Heart left ventricle (tissue), 16 donors: ENCODE measurements around the gene DMAC2. TPM values are rescaled to one million over a fixed set of nuclear protein-coding genes. Genes with fewer than 3 reads are reported as not detected.

Experiments
- ATAC-seq, 4 donors: fragments of 200-7000 bp; cut with Tn5 transposase; one replicate each; pipeline ENCODE4 v1.9.1; 2020 to 2022; ENCODE audit warnings: moderate library complexity in 4 of 4, mild to moderate bottlenecking in 3 of 4, moderate number of reproducible peaks in 1 of 4
- DNase-seq, 5 donors: peaks; one replicate each; pipeline ENCODE4 v3.0.0-alpha.2; 2020
- H3K27ac ChIP-seq, 12 donors: fragments of 200-600 bp; sonication (generic) in 4 of 12; one replicate each; pipeline versions ENCODE4 v1.5.0 to v1.8.0; 2016 to 2022; ENCODE audit warnings: mild to moderate bottlenecking in 2 of 12
- H3K27me3 ChIP-seq, 9 donors: fragments of 200-600 bp; sonication (generic) in 2 of 9; one replicate each; pipeline versions ENCODE4 v1.5.1 to v1.8.0; 2016 to 2022; ENCODE audit warnings: mild to moderate bottlenecking in 3 of 9
- H3K36me3 ChIP-seq, 9 donors: fragments of 200-600 bp; sonication (generic) in 2 of 9; one replicate each; pipeline versions ENCODE4 v1.5.0 to v1.8.0; 2018 to 2022; ENCODE audit warnings: mild to moderate bottlenecking in 2 of 9
- H3K4me1 ChIP-seq, 12 donors: fragments of 200-600 bp; sonication (generic) in 4 of 12; one replicate each; pipeline versions ENCODE4 v1.5.0 to v1.8.0; 2016 to 2022; ENCODE audit warnings: mild to moderate bottlenecking in 3 of 12
- H3K4me3 ChIP-seq, 12 donors: fragments of 200-600 bp; sonication (generic) in 4 of 12; one replicate each; pipeline versions ENCODE4 v1.5.0 to v1.8.0; 2017 to 2022; ENCODE audit warnings: mild to moderate bottlenecking in 9 of 12, moderate library complexity in 4 of 12
- H3K9me3 ChIP-seq, 12 donors: fragments of 200-600 bp; sonication (generic) in 4 of 12; one replicate each; pipeline versions ENCODE4 v1.5.0 to v1.8.0; 2016 to 2022; ENCODE audit warnings: mild to moderate bottlenecking in 1 of 12
- POLR2A ChIP-seq, 2 donors: fragments of 450-650 bp; IDR thresholded peaks; one replicate each; pipeline ENCODE4 v1.6.1; 2017; ENCODE audit warnings: antibody characterized with exemption in 2 of 2, mild to moderate bottlenecking in 2 of 2, moderate library complexity in 2 of 2
- WGBS, 4 donors: extraction: QIAGEN DNeasy Blood & Tissue Kit in 2 of 4; methylation state at CpG; one replicate each; pipeline versions ENCODE4 v1.1.5 to v1.1.7; 2013 to 2018; 5-methylcytosine and 5-hydroxymethylcytosine counted together
- intact Hi-C, 10 donors: fragments of 100-400 bp; cut with DNase I; formaldehyde crosslinking; loops; one replicate each; pipeline versions ENCODE4 v1.11.1 to v1.14.2; 2022
- polyA plus RNA-seq, 2 donors: library from polyadenylated mRNA; stranded (reverse); fragments of 200-250 nt; gene quantifications; one replicate each; pipeline ENCODE4 v1.2.3, GENCODE V29; 2013
- total RNA-seq, 9 donors: library from RNA; depleted of rRNA in 2 of 9; stranded (reverse); fragments of >200 nt in 2 of 9; fragmentation: NEBNext Ultra II Directional in 3 of 9; extraction: Animal tissue kit (Norgen Biotek cat#: 25700) in 3 of 9; gene quantifications; one replicate each; pipeline versions ENCODE4 v1.1.0 to v1.2.4, GENCODE V29; 2016 to 2023
- TF ChIP-seq, protein P1 (sequence below), 12 donors: fragments of 200-600 bp; sonication (generic) in 4 of 12; IDR thresholded peaks; one replicate each; pipeline versions ENCODE4 v1.5.0 to v1.8.0; 2018 to 2022; ENCODE audit warnings: antibody characterized with exemption in 12 of 12, mild to moderate bottlenecking in 5 of 12
- donor health status: ischemic (EF 13 %, LVEDD 7.1; RV severe dilation, severe dysfunction).
- donor health status: healthy with polysubstance abuse.
- donor health status: DM: no; HTN: yes; CAD: no.
- donor health status: DM: no; HTN: no; CAD: no.
- donor health status: ischemic (EF 25% LVEDD 6.9; RV normal size, moderate dysfunction).
- donor health status: ischemic (EF 25% LVEDD 5.7; RV mildly dilated, moderate dysfunction).
- donor health status: healthy.
- donor health status: DM: yes; HTN: yes; CAD: no.
- donor health status: ischemic (EF 35%, LVEDD 5.7; RV mildly dilated, moderate dysfunction).
- donor health status: nonischemic (EF 11% LVEDD 7.7; RV severe dilation, severe dysfunction).
- donor health status: DM: yes; HTN: yes; CAD: no.
- donor health status: PGD.
- donor health status: ischemic (EF 29% LVEDD 5.4; RV normal size, mild dysfunction).
- donor health status: nonischemic (EF 23%, LVEDD 6.1; RV moderate dilation, normal function).

DMAC2 gene
- total and polyA plus RNA-seq, 11 donors: 67.9 to 138 (median 114) TPM

DNA sequence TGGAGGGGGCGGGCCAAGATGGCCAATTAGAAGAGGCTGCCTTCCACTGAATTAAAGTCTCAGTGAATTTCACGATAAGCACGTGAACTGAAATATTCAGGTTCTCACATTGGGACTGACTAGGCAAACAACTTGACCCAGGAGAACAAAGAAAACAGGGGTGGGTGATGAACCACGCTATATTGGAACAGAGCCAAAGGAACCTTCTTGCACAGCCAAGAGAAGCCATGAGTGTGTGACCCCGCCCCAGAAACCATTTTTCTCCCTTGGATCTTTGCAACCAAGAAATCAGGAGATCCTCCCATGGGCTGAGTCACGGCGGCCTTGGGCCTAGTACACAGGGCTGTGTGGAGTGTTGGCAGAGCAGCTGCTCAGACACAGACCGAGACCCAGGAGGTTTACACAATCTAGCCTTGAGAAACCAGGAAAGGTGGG is 40.1 kb upstream of the DMAC2 start:
- H3K27ac ChIP-seq: peak overlapping the region in 11 of 12 donors; percentile 56 to 89 (median 80)
- intact Hi-C loops: loop anchor here in 2 of 10 donors (1.0 to 2.0 kb wide), 3 partner anchors 19 to 23 kb away; no protein-coding TSS in a partner anchor
- TF ChIP-seq, protein P1, sequence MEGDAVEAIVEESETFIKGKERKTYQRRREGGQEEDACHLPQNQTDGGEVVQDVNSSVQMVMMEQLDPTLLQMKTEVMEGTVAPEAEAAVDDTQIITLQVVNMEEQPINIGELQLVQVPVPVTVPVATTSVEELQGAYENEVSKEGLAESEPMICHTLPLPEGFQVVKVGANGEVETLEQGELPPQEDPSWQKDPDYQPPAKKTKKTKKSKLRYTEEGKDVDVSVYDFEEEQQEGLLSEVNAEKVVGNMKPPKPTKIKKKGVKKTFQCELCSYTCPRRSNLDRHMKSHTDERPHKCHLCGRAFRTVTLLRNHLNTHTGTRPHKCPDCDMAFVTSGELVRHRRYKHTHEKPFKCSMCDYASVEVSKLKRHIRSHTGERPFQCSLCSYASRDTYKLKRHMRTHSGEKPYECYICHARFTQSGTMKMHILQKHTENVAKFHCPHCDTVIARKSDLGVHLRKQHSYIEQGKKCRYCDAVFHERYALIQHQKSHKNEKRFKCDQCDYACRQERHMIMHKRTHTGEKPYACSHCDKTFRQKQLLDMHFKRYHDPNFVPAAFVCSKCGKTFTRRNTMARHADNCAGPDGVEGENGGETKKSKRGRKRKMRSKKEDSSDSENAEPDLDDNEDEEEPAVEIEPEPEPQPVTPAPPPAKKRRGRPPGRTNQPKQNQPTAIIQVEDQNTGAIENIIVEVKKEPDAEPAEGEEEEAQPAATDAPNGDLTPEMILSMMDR (IDR thresholded peaks at IDR 0.05): no peak
- TF ChIP-seq POLR2A (IDR thresholded peaks at IDR 0.05): no peak
- peaks cover 0 to 22% (median 4%) of the 10 kb centered on the region in 9 donors for H3K27me3 ChIP-seq
- DNase-seq: peak in 4 of 5 donors; percentile 60 to 80 (median 62)
- ATAC-seq: peak; percentile 83 to 88 (median 86)
- peak overlapping the region in 8 of 12 donors; percentile 17 to 55 (median 32) for H3K4me3 ChIP-seq
- 52 to 68% (median 59%) methylated on average over 8 of the region's 8 CpGs for WGBS, 4 donors
- peaks cover 0 to 15% (median 0%) of the 10 kb centered on the region in 9 donors for H3K36me3 ChIP-seq
- H3K4me1 ChIP-seq: peaks cover 0 to 33% (median 11%) of the 10 kb centered on the region in 12 donors
- no peaks in the 10 kb centered on the region for H3K9me3 ChIP-seq

DNA sequence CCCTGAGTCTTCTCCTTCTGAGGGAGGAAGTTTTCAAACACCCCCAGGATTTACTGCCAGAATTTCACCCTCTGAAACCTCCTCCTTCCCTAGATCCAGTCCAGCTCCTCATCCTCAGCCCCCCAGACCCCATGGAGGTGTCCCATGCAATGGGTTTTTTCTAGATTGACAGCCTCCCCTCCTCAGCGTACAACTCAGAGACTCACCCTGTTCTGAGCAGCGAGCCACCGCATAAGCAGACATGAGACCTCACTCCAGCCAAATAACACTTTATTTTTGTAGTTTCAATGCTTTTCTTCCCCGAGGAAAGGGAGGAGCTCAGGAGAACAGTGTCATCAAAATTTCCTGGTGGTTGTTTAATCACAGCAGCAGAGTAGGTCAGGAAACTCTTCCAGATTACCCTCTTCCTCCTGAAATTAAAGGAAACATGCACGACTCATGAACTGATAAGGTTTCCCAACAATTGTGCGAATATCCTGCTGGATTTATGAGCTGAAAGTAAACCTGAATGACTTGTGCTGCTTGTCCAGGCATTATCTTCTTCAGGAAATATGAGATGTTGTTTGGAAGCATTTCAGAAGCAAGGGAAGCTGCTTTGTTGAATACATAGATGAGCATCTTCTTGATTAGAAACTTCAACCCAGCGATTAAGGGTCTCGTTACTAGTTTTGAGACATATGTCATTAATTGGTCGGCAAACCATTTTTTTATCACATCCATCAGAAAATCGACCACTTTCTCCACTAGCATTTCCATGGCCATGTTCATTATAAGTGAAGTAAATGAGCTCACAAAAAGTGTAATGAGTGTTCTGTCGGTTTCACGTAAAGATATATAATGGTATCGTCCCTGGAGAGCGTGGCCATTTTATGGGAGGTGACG is 39.4 kb upstream of the DMAC2 start:
- H3K4me3 ChIP-seq: peak overlapping the region in 10 of 12 donors; percentile 7 to 55 (median 42)
- H3K27ac ChIP-seq: peak overlapping the region; percentile 56 to 89 (median 77)
- no peak for DNase-seq
- intact Hi-C loops: loop anchor here in 2 of 10 donors (1.0 to 2.0 kb wide), 2 partner anchors 19 to 22 kb away; no protein-coding TSS in a partner anchor
- peak in 1 of 2 donors; percentile 13 for TF ChIP-seq POLR2A (IDR thresholded peaks at IDR 0.05)
- TF ChIP-seq, protein P1 (IDR thresholded peaks at IDR 0.05): no peak
- H3K9me3 ChIP-seq: no peaks in the 10 kb centered on the region
- 43 to 60% (median 53%) methylated on average over 15 of the region's 15 CpGs for WGBS, 4 donors
- H3K36me3 ChIP-seq: peaks cover 0 to 12% (median 0%) of the 10 kb centered on the region in 9 donors
- peaks cover 0 to 33% (median 11%) of the 10 kb centered on the region in 12 donors for H3K4me1 ChIP-seq
- H3K27me3 ChIP-seq: peaks cover 0 to 19% (median 5%) of the 10 kb centered on the region in 9 donors
- ATAC-seq: peak; percentile 63 to 88 (median 74)

DNA sequence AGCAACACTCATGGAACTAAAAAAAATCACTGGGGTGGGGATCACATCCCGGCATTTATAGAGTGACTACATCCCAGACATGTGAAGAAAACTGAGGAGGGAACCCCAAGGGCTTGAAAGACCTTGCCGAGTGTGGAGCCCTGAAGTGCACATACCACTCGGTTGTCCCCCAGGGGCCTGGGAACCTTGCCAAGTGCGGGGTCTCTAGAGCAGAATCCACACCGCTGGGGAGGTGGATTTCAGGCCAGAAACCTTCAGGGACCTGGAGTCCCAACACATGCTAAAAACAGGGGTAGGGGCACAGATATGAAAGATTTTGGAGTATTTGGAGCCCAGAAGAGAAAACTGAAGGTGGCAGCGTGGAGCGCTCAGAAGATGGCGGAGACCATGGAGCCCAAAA is 38.5 kb upstream of the DMAC2 start:
- no peak for ATAC-seq
- peak overlapping the region; percentile 56 to 89 (median 77) for H3K27ac ChIP-seq

More for the DNA sequence above, 38.5 kb upstream of the DMAC2 start:
- intact Hi-C loops: loop anchor here in 1 of 10 donors (2.0 kb wide), 1 partner anchor 21 kb away; no protein-coding TSS in a partner anchor
- Histone ChIP-seq H3K27me3 (peaks cover 0 to 26% (median 5%) of the 10 kb centered on the region in 9 donors), H3K36me3 (peaks cover 0 to 9% (median 0%) of the 10 kb centered on the region in 9 donors), H3K4me3 (peak overlapping the region in 11 of 12 donors; percentile 7 to 55 (median 40)), H3K9me3 (no peaks in the 10 kb centered on the region), H3K4me1 (peaks cover 0 to 33% (median 12%) of the 10 kb centered on the region in 12 donors)
- DNase-seq: no peak
- TF ChIP-seq POLR2A (IDR thresholded peaks at IDR 0.05): no peak
- TF ChIP-seq, protein P1 (IDR thresholded peaks at IDR 0.05): no peak
- 39 to 54% (median 46%) methylated on average over 8 of the region's 8 CpGs for WGBS, 4 donors
